GM19035 (cell line): ENCODE data around the gene RABGAP1L.
"Not testable (repeated sequence)": the region's sequence is repeated elsewhere in the genome, so short reads cannot be mapped to it uniquely, and the experiment has no call there.

Experiments used
- ATAC-seq: cut with Tn5 transposase; IDR thresholded peaks from one replicate; pipeline ENCODE4 v1.9.1; 2021; ENCODE audit not compliant: unreplicated experiment

RABGAP1L gene

DNA sequence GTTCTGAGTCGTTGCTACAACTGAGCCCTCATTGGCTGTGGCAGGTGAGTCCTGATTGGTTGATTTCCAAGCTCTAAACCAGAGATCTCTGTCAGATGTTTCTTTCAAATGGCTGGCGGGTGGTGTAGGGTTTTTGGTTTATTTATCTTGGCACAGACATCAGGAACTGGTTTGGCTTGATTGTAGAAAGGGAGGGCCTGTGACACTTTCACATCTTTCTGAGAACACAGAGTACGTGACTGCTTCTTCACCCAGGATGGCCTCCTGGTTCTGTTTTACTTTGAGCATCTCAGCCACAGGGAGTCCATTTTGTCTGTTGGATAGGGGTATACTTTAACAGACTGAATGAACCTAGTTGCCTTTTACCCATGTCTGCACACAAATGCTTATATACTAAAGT lies 199.0 kb downstream of the RABGAP1L start:
- ATAC-seq = no peak

DNA sequence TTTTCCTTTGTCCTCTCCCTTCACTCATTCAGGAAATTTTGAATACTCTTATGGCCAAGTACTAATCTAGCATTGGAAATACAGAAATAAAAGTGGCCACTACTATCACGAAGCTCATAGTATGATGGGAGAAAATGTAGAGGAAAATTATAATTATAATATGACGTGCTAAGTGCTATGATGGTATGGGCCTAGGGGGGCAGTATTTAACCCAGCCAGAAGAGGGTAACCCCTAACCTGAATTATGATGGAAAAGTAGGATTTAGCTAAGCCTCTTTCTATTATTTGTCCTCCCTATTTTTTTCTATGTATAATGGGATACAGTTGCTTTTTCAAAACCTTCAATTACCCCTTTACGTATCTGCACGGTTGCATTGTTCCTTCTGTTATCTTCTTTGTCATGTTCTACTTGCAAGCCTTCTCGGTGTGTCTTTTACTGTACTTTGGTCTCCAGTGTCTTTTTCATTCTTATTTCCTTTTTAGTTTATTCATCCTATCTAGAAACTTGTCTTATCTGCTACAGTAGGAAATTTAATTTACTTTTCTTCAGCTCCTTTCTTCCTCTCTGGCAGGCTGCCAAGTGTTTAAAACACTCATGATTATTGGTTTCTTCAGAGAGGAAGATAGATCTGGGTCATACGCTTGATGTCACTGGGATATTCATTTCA lies 199.6 kb downstream of the RABGAP1L start:
- ATAC-seq = no peak

DNA sequence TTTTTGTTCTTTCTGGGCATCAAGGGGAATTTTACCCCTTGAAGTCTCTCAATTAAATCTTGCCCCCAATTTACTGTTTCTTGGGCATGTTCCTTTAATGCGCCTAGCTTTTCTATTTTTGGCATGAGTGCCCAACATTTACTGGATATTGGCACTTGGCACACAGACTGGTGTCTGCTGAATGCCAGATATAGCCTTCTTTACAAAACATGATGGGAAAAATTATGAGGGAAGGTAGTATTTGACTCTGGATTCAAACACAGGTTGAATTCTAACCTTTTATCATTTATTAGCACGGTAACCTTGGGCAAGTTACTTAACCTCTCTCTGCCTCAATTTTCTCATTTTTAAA lies 200.1 kb downstream of the RABGAP1L start:
- ATAC-seq = no peak

DNA sequence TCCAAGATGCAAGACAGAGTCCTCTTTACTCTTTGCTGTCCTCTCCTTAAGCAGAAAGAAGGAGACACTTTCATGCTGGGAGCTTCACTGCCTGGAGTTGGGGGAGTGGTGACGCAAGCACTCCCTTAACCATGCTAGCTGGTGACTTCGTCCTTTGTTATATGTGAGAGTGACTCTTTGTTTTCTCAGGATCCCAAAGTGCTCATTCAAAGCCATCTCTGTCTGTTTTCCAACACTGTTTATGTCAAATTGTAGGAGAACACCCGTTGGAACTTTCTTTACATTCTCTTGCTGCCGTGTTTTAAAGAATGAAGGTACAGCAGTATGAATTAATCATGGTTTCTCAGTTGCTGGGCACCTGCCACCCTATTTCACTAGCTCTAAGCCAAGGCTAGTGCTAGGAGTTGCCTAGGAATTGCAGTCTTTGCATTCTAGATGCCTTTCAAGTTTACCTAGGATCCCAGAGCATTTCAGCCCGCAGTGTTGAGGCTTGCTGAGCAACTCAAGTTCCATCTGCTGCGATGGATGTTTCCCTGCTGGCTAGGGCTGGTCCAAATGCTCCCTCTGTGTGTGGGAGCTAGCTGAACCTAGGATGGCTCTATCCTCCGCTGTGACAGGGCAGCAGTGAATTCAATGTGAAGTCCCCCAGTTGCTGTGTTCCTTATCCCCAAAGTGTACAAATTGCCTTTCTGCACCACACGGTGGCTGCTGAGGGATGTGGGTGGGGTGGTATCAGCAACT lies 205.8 kb downstream of the RABGAP1L start:
- no peak for ATAC-seq

DNA sequence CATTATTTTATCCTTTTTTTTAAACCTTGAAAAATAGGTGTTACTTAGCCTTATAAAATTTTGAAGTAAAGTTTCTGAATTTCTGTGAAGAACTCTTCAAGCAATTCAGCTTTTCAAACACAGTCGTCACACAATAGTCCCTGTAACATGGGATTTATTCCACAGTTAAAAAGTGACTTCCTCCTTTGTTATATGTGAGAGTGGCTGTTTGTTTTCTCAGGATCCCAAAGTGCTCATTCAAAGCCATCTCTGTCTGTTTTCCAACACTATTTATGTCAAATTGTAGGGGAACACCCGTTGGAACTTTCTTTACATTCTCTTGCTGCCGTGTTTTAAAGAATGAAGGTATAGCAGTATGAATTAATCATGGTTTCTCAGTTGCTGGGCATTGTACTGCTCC lies 207.6 kb downstream of the RABGAP1L start:
- ATAC-seq = no peak

DNA sequence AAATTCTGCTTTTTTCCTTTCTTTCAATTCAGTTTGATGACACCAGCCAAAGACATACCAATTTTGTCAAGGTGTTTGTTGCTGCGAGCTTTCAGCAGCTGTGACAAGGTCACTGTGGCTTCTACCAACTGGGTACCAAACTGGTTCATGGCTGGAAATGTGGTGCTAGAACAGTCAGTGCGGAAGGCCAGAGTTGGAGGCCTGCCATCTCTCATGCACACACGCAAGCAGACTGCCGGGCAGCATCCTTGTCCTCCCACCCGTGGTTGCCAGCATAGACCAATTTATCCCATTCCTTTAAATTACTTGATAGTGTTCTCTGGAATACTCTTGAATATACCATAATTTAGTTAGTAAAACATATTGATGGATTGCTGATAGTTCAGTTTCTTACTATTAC lies 208.6 kb downstream of the RABGAP1L start:
- ATAC-seq = no peak

DNA sequence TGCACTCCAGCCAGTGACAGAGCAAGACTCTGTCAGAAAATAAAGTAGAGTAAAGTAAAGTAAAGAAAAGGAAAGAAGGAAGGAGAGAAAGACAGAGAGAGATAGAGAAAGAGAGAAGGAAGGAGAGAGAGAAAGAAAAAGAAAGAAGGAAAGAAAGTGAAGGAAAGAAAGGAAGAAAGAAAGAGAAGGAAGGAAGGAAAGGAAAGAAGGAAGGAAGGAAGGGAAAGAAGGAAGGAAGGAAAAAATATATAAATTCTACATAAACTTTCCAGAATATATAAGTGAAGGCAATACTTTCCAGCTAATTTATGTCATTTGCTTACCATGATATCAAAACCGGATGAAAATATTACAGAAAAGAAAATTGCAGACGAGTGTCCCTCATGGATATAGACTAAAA lies 216.7 kb downstream of the RABGAP1L start:
- no peak for ATAC-seq

DNA sequence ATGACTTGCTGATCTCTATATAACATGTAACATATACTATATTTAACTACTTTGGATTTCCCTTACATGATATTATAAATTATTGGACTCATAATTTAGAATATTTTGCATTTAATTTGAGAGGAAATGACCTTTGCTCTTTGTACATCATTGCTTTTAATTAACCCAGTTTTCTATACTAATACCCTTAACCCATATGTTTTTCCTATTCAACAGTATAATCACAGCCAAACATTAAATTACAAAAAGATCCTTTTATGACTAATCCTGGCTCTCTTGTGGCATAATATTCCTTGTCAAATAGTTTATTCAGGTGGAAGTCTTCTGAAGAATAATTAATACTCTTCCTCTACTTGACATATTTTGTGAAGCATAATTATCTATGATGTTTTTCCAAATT lies 232.4 kb downstream of the RABGAP1L start:
- ATAC-seq = no peak

DNA sequence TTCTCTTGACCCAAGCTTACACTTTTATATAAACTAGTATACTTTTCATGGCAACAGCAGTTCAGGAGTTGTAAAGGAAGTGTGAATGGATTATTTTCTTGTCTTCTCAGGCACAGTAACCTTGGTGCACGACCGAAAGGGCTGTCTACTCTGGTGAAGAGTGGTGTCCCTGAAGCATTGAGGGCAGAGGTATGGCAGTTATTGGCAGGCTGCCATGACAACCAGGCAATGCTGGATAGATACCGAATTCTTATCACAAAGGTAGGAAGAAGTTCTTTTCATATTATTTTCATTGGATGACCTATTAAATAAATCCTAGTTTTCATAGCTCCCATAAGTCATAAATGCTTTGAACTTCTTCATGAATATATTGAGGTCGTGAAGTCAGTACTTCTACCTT lies 234.6 kb downstream of the RABGAP1L start:
- ATAC-seq = no peak

DNA sequence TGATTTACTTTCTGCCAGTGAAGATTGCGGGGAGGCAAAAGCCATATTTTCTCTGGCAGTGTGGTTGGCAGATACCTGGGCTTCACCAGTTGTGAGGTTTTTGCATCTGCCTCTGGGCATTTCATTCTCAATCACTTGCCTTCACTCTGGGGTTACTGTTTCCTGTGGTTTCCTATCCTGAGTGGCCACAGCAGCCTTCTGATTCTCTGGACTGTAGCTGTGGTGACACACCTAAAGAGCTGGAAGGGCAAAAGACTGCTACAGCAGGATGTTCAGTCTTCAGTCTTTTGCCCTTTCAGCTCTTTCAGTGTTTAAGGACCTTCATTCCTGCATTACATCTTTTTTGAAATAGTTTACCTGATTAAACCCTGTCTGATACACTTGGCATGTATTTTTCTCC lies 237.9 kb downstream of the RABGAP1L start:
- ATAC-seq = no peak

DNA sequence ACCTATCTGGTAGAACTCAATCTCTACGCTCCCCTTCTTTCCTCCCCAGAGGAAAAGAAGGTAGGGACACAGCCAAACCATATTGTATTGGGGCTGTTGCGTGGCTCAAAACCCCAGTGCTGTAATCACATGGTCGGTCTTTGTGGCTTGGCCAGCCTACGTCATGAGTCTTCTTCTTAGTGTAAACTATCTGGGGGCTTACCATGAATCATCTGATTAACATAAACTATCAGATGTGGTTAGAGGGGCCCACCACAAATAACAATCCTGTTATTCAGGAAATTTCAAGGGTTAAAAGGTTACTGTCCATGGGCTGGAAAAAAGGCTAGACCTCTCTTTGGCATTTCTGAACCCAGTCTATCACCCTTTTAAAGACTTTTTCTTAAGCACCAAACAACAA lies 238.9 kb downstream of the RABGAP1L start:
- ATAC-seq = no peak

DNA sequence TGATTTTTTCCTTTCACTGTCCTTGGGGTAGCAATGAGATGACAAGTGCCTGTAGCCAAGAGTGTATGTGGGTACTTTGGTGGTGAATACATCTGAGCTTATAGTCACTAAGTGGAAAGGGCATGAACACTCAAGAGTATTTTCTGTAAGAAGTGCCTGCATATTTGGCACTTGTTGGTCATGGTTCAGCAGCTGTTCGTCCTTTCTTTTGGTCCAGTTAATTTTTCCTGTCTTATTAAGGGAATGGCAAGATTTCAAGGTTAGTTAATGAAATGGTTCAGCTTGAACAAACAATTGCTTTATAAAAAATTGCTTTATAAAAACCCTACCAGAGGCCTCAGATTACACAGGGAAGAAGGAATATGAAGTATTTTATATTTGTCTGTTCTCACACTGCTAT lies 239.9 kb downstream of the RABGAP1L start:
- no peak for ATAC-seq

DNA sequence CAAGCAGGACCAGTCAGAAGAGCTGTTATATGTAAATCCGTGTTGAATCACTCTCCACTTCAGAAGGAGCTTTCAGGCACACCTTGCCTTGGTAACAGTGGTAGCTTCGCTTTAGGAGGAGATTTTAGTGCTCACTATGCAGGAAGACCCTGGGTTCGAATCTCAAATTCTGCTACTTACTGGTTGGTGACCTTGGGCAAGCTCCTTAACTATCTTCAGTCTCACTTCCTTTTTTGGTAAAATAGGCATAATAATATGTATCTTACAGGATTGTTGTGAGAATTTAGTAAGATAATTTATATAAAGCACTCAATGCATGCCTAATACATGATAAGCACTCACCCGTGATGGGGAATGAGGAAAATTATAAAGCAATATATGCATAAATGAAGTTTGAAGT lies 241.8 kb downstream of the RABGAP1L start:
- no peak for ATAC-seq

DNA sequence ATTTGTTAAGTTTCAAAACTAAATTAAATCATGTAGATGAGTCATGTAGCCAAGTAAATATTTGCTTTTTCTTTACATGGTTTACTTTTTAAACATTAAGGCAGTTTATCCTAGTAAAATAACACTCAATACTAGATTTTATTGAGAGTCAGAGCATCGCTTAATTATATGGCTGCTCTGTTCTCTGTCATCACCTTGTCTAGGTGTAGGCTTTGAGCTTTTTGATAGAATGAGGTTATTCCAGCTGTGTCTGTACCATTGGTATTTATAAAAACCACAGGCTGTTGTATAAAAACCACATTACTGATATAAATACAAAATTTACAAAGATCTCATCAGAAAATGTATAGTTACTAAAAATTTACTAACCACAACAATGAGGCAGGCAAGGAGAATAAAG lies 245.9 kb downstream of the RABGAP1L start:
- ATAC-seq = no peak

DNA sequence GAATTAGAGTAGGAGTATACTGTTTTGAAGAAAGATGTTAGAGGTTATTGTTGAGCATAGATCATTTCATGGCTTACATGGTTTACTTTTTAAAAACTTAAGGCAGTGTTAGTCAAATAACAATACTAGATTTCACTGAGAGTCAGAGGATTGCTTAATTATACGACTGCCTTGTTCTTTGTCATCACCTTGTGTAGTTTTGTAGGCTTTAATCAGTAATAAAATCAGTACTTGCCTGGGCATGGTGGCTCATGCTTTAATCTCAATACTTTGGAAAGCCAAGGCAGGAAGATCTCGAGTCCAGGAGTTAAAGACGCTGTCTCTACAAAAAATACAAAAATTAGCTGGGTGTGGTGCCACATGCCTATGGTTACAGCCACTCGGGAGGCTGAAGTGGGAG lies 247.1 kb downstream of the RABGAP1L start:
- ATAC-seq = no peak

DNA sequence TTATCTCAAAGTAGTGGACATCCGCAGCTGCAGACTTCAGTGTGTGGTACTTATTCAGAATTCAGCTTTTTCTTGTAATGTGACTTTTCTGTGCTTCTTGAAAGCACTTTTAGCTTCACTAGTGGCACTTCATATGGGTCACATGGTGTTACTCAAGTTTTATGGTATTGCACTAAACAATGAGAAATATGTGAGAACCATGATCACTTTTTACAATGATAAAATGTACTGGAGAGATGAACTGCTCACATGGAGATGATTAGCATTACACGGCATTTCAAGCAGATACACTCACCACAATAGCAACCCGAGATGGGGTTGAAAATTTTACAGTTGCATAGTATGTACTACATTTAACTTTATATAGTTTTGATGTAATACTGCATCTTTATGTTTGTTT lies 248.3 kb downstream of the RABGAP1L start:
- no peak for ATAC-seq

DNA sequence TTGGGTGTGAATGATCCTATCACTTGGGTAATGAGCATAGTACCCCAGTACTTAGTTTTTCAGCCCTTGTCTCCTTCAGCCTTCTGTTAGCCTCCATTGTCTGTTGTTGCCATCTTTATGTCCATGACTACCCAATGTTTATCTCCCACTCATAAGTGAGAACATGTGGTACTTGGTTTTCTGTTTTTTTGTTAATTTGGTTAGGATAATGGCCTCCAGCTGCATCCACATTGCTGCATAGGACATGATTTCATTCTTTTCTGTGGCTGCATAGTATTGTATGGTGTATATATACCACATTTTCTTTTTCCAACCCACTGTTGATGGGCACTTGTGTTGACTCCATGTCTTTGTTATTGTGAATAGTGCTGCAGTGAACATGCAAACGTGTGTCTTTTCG lies 248.8 kb downstream of the RABGAP1L start:
- ATAC-seq = no peak

DNA sequence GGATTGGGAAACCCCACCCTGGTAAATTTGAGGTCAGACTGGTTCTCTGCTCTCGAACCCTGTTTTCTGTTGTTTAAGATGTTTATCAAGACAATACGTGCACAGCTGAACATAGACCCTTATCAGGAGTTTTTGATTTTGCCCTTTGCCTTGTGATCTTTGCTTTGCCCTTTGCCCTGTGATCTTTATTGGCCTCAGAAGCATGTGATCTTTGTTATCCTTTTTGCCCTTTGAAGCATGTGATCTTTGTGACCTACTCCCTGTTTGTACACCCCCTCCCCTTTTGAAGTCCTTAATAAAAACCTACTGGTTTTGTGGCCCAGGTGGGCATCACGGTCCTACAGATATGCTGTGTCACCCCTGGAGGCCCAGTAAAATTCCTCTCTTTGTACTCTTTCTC lies 250.5 kb downstream of the RABGAP1L start:
- ATAC-seq = not testable (repeated sequence)

DNA sequence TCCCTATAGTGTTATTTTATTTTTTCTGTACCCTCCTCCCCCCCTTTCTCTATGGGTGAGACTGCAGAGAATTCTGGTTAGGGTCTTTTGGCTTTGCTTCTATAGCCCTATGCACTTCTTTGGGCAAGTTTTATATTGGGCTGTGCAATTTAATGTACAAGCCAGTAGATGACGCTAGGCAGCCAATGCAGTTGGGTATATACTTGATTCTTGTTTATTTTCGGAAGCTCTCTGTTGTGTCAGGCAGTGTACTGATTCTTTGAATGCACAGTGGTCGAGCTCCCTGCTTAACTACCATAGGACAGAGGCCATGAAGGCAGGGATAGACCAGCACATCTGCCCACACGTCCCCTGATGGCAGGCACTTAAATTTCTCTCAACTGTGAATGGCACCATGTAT lies 254.3 kb downstream of the RABGAP1L start:
- no peak for ATAC-seq

DNA sequence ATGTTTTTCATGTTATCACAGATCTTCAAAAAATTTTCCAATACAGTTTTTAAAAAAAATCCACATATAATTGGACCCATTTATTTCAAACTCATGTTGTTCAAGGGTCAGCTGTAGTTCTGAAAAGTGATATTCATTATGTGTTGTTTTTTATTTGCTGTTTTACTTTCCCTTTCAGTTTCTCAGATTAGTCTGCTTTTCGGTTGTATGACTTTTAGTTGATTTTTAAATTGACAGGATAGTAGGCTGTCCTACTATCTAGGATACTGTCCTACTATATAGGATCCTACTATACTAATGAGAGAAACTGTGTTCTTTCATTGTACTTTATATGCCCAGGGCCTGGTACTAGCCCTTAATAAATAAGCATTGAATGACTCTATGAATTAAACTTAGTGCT lies 254.9 kb downstream of the RABGAP1L start:
- ATAC-seq = no peak

DNA sequence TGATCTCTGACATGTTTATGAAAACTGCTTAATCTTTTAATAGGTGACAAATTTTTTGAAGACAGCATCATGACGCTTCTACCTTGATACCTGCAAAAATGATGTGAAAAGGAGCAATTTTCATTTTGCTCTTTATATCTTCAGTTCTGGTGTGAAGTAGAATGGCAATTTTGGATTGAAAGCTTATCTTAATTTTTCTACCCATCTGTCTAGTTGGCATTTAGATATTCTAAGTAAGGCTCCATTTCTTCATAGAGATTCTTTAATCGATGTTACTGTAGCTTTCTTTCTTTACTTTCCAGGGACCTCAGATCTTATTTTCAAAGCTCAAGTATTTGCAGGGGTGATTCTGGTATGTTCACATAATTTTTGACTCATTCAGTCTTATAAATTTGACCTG lies 256.2 kb downstream of the RABGAP1L start:
- ATAC-seq = no peak

DNA sequence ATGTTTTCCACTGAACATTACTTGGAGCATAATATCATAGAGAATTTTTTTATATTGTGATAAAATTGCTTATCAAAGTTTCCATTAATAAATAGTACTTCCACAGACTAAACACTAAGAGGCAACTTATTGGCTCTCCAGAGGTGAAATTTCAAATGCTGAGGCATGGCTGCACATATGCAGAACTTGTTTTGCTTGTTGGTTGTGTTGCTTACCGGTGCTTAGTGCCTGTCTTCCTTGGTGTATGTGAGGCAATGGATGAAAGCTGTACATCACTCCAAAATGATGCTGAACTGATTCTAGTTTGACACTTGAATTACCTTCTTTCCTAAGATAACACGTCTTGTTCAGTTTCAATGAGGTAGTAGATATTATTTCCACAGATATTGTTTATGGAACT lies 258.6 kb downstream of the RABGAP1L start:
- ATAC-seq = no peak

DNA sequence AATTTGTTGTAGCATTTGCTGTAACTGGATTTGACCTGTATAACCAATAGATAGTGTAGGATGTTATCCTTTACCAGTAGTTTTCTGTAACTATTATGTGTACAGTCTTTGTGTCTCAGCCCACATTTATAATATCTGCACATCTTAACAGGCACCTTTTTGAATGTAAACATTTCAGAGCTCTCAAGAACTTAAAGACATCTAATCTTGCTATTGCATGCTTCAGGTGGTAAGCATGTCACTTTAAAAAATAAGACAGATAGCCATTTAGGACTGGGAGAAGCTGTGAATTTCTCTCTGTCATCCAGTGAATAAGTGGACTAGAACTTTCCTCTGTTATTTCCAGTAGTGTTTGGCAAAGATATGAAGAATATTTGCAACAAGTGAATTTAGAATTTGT lies 265.8 kb downstream of the RABGAP1L start:
- ATAC-seq = no peak
